GM08714 (cell line): ENCODE data around the gene TFR2.
"Not testable (repeated sequence)": the region's sequence is repeated elsewhere in the genome, so short reads cannot be mapped to it uniquely, and the experiment has no call there.

Experiments
- H3K4me3 ChIP-seq: fragments of 200-500 bp; sonication (Bioruptor generic); 2 replicates; pipeline ENCODE4 v1.5.1; 2014; ENCODE audit warnings: mild to moderate bottlenecking, low read length, inconsistent platforms
- ZNF274 ChIP-seq: IDR thresholded peaks from 2 replicates; pipeline ENCODE4 v1.6.1; 2012; ENCODE audit warnings: mild to moderate bottlenecking, low read depth, low read length

The TFR2 gene

DNA sequence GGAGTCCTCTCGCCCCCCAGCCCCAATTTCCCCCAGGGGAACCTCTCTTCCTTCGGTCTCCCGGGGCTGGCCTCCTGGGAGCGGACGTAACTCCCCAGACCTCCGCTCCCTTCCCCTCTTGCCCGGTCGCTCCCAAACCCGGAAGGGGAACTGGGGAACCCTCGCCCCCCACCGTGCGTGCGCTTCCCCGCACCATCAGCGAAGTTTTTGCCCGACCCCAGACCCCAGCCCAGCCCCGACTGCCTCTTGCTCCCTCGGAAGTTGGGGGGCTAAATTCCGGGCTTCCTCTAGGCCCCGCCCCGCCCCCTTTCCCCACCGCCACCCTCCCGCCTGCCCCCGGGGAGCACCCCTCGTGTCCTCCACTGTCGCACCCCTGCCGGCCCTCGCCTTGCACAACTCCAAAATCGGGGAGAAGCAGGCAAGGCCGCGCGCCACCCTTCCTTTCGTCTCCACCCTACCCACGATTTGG lies 32.6 kb upstream of the TFR2 start:
- H3K4me3 ChIP-seq: peak overlapping the region; percentile 96
- no peak for TF ChIP-seq ZNF274

DNA sequence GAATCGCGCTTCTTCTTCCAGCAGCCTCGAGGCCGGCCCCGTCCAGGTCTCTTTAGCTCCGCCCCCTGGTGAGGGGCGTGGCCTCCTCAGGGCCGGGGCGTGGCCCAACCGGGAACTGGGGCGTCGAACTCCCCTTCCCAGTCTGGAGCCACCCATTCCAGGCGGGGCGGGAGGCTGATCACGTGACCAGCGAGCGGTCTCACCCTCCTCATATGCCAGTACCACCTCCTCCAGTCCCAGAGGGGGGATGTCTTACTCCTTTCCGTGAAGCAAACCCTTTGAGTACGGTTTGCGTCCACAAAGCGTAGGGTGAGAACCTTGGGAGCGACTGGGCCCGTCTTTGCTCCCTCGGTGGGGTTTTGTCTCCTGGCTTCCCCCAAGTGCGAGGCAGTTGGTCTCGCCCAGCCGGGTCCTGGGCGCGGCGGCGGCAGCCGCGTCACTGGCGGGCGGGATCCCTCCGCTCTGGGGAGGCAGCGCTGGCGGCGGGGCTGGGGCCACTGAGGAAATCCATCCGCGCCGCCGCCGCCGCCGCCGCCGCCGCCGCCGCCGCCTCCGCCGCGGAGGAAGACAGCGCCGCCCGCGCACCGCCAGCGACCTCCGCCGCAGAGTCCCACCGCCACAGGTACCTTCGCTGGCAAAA lies 32.1 kb upstream of the TFR2 start, which contains the start of gene GNB2:
Gene GNB2 (plus strand): TSS at position 439 of the 640 bp plus-strand sequence. CDS start 2,526 bp downstream, outside the sequence.
- H3K4me3 ChIP-seq: peak within 1 kb of the TSS; percentile 96
- TF ChIP-seq ZNF274: no peak

DNA sequence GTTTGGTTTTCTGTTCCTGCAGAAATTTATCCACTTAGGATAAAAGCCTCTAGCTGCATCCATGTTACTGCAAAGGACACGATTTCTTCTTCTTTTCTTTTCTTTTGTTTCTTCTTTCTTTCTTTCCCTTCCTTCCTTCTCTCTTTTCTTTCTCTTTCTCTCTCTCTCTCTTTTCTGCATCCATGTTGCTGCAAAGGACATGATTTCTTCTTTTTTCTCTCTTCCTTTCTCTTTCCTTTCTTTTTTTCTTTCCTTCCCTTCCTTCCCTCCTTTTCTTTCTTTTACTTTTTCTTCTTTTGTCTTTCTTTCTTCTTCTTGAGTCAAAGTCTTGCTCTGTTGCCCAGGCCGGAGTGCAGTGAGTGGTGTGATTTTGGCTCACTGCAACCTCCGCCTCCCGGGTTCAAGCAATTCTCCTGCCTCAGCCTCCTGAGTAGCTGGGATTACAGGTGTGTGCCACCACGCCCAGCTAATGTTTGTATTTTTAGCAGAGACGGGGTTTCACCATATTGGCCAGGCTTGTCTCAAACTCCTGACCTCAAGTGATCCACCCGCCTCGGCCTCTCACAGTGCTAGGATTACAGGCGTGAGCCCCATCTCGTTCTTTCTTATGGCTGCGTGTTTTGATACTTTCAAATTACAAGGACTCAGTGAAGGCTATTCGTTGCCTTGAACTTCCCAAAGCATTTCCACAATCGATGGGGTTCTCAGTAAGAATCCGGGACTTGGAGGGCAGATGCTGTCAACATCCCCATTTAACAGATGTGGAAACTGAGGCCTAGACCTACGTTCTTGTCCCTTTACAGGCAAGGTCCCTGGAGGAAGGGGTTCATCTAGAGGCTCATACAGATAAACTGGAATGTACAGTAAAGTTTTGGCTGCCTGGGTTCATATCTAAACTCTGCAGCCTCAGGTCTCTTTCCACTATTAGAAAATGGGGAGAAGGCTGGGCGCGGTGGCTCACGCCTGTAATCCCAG lies 30.3 kb upstream of the TFR2 start:
- no peak overlapping the region for H3K4me3 ChIP-seq
- TF ChIP-seq ZNF274: no peak

GRCh38 chr7:100670074-100670473 lies 28.7 kb upstream of the TFR2 start:
- TF ChIP-seq ZNF274: no peak

GRCh38 chr7:100669106-100669505 lies 27.8 kb upstream of the TFR2 start:
- H3K4me3 ChIP-seq: not testable (repeated sequence)

More at GRCh38 chr7:100670074-100670473, 28.7 kb upstream of the TFR2 start:
- H3K4me3 ChIP-seq: no peak overlapping the region

GRCh38 chr7:100668069-100668449 lies 26.7 kb upstream of the TFR2 start:
- no peak for TF ChIP-seq ZNF274
- H3K4me3 ChIP-seq: no peak overlapping the region

DNA sequence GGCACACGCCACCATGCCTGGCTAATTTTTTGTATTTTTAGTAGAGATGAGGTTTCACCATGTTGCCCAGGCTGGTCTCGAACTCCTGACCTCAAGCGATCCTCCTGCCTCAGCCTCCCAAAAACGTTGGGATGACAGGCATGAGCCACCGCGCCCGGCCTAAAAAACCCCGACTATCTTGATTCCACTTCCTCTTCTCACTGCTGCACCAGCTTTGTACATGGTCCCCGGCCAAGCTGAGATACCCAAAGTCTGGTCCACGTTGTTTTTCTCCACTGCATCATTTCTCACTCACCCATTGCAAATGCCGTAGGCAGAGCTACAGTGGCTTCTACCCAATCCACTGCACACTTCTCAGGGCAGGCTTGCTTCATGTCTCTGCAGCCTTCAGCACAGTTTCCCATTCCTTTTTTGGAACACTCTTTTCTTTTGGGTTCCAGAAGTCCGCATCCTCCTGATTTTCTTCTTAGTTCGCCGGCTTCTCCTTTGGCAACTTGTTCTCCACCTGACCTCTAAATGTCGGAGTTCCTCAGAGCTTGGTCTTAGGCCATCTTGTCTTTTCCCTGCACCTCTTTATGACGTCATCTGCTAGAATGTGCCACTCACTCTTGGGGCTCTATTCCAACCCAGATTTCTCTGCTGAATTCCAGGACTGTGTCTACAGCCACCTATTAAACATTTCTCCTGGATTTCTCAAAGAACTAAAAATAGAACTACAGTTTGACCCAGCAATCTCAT lies 26.1 kb upstream of the TFR2 start:
- TF ChIP-seq ZNF274: no peak
- no peak overlapping the region for H3K4me3 ChIP-seq

DNA sequence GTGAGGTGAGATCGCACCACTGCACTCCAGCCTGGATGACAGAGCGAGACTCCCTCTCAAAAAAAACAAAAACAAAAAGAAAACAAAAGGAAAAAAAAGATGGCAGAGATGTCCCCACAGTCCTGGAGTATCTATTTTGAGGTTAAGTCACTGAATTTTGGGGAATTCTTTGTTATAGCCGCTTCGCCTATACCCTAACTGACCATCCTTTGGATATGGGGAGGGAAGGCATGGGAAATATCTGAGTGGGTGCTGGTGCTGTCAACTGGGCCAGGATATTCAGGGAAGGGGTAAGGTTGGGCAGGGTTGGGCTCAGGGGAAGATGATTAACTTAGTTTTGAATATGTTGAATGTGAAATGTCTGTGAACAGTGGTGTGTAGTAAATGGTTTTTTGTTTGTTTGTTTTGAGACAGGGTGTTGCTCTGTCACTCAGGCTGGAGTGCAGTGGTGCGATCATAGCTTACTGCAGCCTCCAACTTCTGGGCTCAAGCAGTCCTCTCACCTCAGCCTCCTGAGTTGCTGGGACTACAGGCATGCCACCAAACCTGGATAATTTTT lies 23.9 kb upstream of the TFR2 start:
- H3K4me3 ChIP-seq: no peak overlapping the region
- no peak for TF ChIP-seq ZNF274

DNA sequence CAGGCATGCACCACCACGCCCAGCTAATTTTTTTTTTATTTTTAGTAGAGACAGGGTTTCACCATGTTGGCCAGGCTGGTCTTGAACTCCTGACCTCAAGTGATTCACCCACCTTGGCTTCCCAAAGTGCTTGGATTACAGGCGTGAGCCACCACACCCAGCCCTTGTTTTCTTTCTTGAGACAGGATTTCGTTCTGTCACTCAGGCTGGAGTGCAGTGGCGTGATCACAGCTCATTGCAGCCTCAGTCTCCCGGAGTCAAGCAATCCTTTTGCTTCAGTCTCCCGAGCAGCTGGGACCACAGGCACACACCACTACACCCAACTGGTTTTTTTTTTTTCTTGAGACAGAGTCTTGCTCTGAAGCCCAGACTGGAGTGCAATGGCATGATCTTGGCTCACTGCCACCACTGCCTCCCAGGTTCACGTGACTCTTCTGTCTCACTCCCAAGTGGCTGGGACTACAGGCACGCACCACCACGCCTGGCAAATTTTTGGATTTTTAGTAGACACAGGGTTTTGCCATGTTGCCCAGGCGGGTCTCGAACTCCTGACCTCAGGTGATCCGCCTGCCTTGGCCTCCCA lies 20.9 kb upstream of the TFR2 start:
- H3K4me3 ChIP-seq: not testable (repeated sequence)

DNA sequence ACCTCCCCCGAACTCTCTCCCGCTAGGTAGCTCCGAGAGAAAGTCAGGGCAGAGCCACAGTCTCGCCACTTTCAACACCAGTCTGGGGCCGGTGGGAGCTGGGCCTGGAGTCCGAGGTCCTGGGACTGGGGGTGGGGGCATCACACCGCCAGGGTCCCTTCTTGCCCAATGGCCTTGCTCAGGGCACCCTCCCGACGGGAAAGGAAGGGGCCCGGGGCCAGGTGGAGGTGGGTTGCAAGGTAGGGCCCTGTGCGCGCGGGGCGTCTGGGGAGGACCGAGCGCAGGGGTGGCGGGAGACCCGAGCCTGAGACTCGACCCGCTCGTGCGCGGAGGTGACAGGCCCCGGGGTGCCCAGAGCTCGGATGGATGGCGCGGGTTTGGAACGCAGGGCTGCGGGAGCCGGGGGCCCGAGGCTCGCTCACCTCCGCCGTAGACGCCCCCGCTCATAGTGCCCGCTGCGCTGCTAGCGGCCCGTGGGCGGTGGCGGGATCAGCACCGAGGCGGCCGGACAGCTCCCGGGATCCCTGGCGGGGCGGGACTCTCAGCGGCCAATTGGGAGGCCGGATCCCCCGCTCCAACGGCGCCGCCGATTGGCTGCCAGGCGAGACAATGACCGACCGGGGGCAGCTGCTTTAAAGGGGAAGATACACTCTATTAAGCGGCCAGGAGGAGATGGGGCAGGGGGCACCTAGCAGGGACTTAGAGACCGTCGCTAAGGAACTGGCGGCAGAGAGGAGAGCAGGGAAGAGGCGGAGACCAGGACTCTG lies 14.7 kb upstream of the TFR2 start, which contains the start of gene ACTL6B:
Gene ACTL6B (minus strand): TSS at position 541 of the 767 bp plus-strand sequence. CDS start 94 bp downstream, at position 447.
- no peak within 1 kb of the TSS for H3K4me3 ChIP-seq
- no peak for TF ChIP-seq ZNF274

- H3K4me3 ChIP-seq: no peak overlapping the region
- no peak for TF ChIP-seq ZNF274
Observed at GRCh38 chr7:100654908-100655831, 13.8 kb upstream of the TFR2 start.

GRCh38 chr7:100649826-100650565 lies 8.6 kb upstream of the TFR2 start:
- H3K4me3 ChIP-seq: no peak overlapping the region
- TF ChIP-seq ZNF274: no peak
